H1 (cell line): ENCODE results near the gene ZNF211. TPM values are rescaled to one million over a fixed set of nuclear protein-coding genes. Genes with fewer than 3 reads are reported as not detected.

Experiments
- CTCF ChIA-PET: fragments of 300-600 bp; sonication (Branson Sonifier 250); formaldehyde crosslinking; loops from one replicate; lab custom pipeline; 2021; ENCODE audit not compliant: partially characterized antibody; lab: Charles Lee
- POLR2A ChIA-PET: fragments of 300-600 bp; sonication (Branson Sonifier 250); formaldehyde crosslinking; loops from one replicate; lab custom pipeline; 2021; ENCODE audit warnings: inconsistent platforms; ENCODE audit not compliant: partially characterized antibody; lab: Charles Lee
- DNase-seq, 2 experiments: peaks; one replicate each; pipeline versions ENCODE4 v3.0.0 to v3.0.0-alpha.2; 2010 to 2022; ENCODE audit warnings: low spot score in 2 of 2, low read depth in 1 of 2, mixed read lengths in 1 of 2
- FAIRE-seq: peaks from 2 replicates; lab custom pipeline; 2011; peaks lifted over from hg19 to GRCh38; lab: Jason Lieb, UNC
- H2AFZ ChIP-seq: 2 replicates; pipeline ENCODE4 v1.8.1; 2012; ENCODE audit warnings: low read length, inconsistent platforms
- H2AK5ac ChIP-seq: 2 replicates; pipeline ENCODE4 v1.6.1; 2013; ENCODE audit warnings: low read depth, low read length
- H2BK120ac ChIP-seq: replicated peaks from 2 replicates; pipeline ENCODE3; 2013; ENCODE audit warnings: low read depth, low read length, inconsistent platforms
- H2BK12ac ChIP-seq: 2 replicates; pipeline ENCODE4 v1.6.1; 2013; ENCODE audit warnings: low read depth, low read length
- H2BK15ac ChIP-seq: 2 replicates; pipeline ENCODE4 v1.6.1; 2013; ENCODE audit warnings: low read length
- H2BK20ac ChIP-seq: 2 replicates; pipeline ENCODE4 v1.6.1; 2013; ENCODE audit warnings: low read length
- H2BK5ac ChIP-seq: 2 replicates; pipeline ENCODE4 v1.6.1; 2013; ENCODE audit warnings: low read depth, low read length
- H3K14ac ChIP-seq: 2 replicates; pipeline ENCODE4 v1.6.1; 2013; ENCODE audit warnings: inconsistent platforms; ENCODE audit not compliant: insufficient read length
- H3K18ac ChIP-seq: 2 replicates; pipeline ENCODE4 v1.6.1; 2013; ENCODE audit warnings: low read length; ENCODE audit errors: extremely low read depth
- H3K23ac ChIP-seq: 2 replicates; pipeline ENCODE4 v1.6.1; 2013; ENCODE audit warnings: inconsistent platforms; ENCODE audit not compliant: insufficient read length
- H3K23me2 ChIP-seq: 2 replicates; pipeline ENCODE4 v1.6.1; 2013; ENCODE audit warnings: low read depth, low read length
- H3K27ac ChIP-seq: 2 replicates; pipeline ENCODE4 v1.6.1; 2011; ENCODE audit warnings: low read depth, low read length, inconsistent platforms
- H3K27me3 ChIP-seq, 4 experiments: replicated peaks in 1 of 4; 1 replicate in 1 of 4; 2 replicates in 3 of 4; pipeline versions ENCODE4 v1.6.1 to v1.8.1; 2011 to 2013; ENCODE audit warnings: low read length in 3 of 4, mild to moderate bottlenecking in 3 of 4, inconsistent platforms in 2 of 4, mixed read lengths in 2 of 4, moderate library complexity in 1 of 4; ENCODE audit not compliant: control insufficient read depth in 3 of 4, insufficient read depth in 3 of 4; ENCODE audit errors: extremely low read depth in 1 of 4
- H3K36me3 ChIP-seq, 4 experiments: 2 replicates each; pipeline versions ENCODE4 v1.6.1 to v1.8.1; 2011 to 2013; ENCODE audit warnings: mild to moderate bottlenecking in 4 of 4, low read length in 3 of 4, moderate library complexity in 2 of 4, control low read depth in 1 of 4, inconsistent platforms in 1 of 4; ENCODE audit not compliant: insufficient read depth in 4 of 4, control insufficient read depth in 2 of 4
- H3K4ac ChIP-seq: replicated peaks from 2 replicates; pipeline ENCODE3; 2013; ENCODE audit warnings: low read length, low read depth, mixed read lengths, inconsistent platforms; ENCODE audit not compliant: insufficient read length
- H3K4me1 ChIP-seq, 4 experiments: replicated peaks in 1 of 4; 1 replicate in 1 of 4; 2 replicates in 3 of 4; pipeline versions ENCODE4 v1.6.1 to v1.8.1; 2011 to 2013; ENCODE audit warnings: low read length in 3 of 4, inconsistent platforms in 2 of 4, mixed read lengths in 1 of 4; ENCODE audit not compliant: insufficient read depth in 4 of 4, control insufficient read depth in 3 of 4
- H3K4me2 ChIP-seq, 2 experiments: 2 replicates each; pipeline versions ENCODE4 v1.6.1 to v1.8.1; 2011 to 2013; ENCODE audit warnings: low read depth in 2 of 2, low read length in 2 of 2, control low read depth in 1 of 2, inconsistent platforms in 1 of 2, mild to moderate bottlenecking in 1 of 2; ENCODE audit not compliant: insufficient read depth in 1 of 2
- H3K4me3 ChIP-seq, 4 experiments: fragments of 200-600, 300-600 bp in 1 of 4; sonication (generic), shearing (Covaris generic), sonication (Bioruptor Twin) in 1 of 4; 2 replicates each; pipeline versions ENCODE4 v1.5.1 to v1.8.1; 2011 to 2016; ENCODE audit warnings: low read length in 4 of 4, low read depth in 3 of 4, control low read depth in 2 of 4, inconsistent platforms in 2 of 4, mild to moderate bottlenecking in 2 of 4, mixed read lengths in 1 of 4, moderate library complexity in 1 of 4; ENCODE audit not compliant: insufficient read depth in 2 of 4; ENCODE audit errors: extremely low read depth in 1 of 4
- H3K56ac ChIP-seq: replicated peaks from 2 replicates; pipeline ENCODE3; 2013; ENCODE audit warnings: low read depth, mild to moderate bottlenecking, mixed read lengths, low read length, inconsistent platforms; ENCODE audit not compliant: insufficient read length
- H3K79me1 ChIP-seq: 2 replicates; pipeline ENCODE4 v1.6.1; 2013; ENCODE audit warnings: low read depth, low read length, control low read depth
- H3K79me2 ChIP-seq, 2 experiments: 2 replicates each; pipeline versions ENCODE4 v1.6.1 to v1.8.1; 2012 to 2013; ENCODE audit warnings: low read length in 2 of 2, mild to moderate bottlenecking in 2 of 2, inconsistent platforms in 1 of 2; ENCODE audit not compliant: insufficient read depth in 2 of 2, control insufficient read depth in 1 of 2
- H3K9ac ChIP-seq, 4 experiments: replicated peaks in 1 of 4; 1 replicate in 1 of 4; 2 replicates in 3 of 4; pipeline versions ENCODE4 v1.6.1 to v1.8.1; 2011 to 2013; ENCODE audit warnings: low read depth in 3 of 4, low read length in 3 of 4, control low read depth in 2 of 4, mild to moderate bottlenecking in 2 of 4, moderate library complexity in 2 of 4, inconsistent platforms in 1 of 4; ENCODE audit errors: extremely low read depth in 1 of 4
- H3K9me3 ChIP-seq, 2 experiments: 2 replicates each; pipeline versions ENCODE4 v1.6.1 to v1.8.1; 2012 to 2013; ENCODE audit warnings: mild to moderate bottlenecking in 2 of 2, moderate library complexity in 2 of 2, control low read depth in 1 of 2, inconsistent platforms in 1 of 2, low read depth in 1 of 2, low read length in 1 of 2, mixed read lengths in 1 of 2; ENCODE audit not compliant: insufficient read depth in 2 of 2
- H4K20me1 ChIP-seq, 2 experiments: replicated peaks in 1 of 2; 2 replicates each; pipeline versions ENCODE3 to v1.8.1; 2011 to 2013; ENCODE audit warnings: inconsistent platforms in 2 of 2, low read length in 2 of 2, mild to moderate bottlenecking in 1 of 2; ENCODE audit not compliant: insufficient read depth in 2 of 2, control insufficient read depth in 1 of 2
- H4K5ac ChIP-seq: 2 replicates; pipeline ENCODE4 v1.6.1; 2013; ENCODE audit warnings: low read length, low read depth, mixed read lengths, inconsistent platforms; ENCODE audit not compliant: insufficient read length
- H4K8ac ChIP-seq: 2 replicates; pipeline ENCODE4 v1.8.0; 2013; ENCODE audit warnings: mild to moderate bottlenecking, moderate library complexity, low read length, inconsistent platforms; ENCODE audit not compliant: insufficient read depth; ENCODE audit errors: extremely low read depth
- H4K91ac ChIP-seq: replicated peaks from 2 replicates; pipeline ENCODE3; 2013; ENCODE audit warnings: low read length, mixed read lengths, inconsistent platforms; ENCODE audit not compliant: insufficient read length
- CEBPB ChIP-seq: IDR thresholded peaks from 2 replicates; pipeline ENCODE4 v1.6.1; 2012; ENCODE audit warnings: low read depth, low read length
- CHD2 ChIP-seq: IDR thresholded peaks from 2 replicates; pipeline ENCODE4 v1.6.1; 2012; ENCODE audit warnings: low read length, improper control_type of control experiment
- EP300 ChIP-seq, 2 experiments: IDR thresholded peaks; 1 replicate in 1 of 2; 2 replicates in 1 of 2; pipeline ENCODE4 v1.6.1; 2011 to 2012; ENCODE audit warnings: low read depth in 2 of 2, low read length in 2 of 2, mild to moderate bottlenecking in 2 of 2, borderline replicate concordance in 1 of 2, inconsistent platforms in 1 of 2, moderate library complexity in 1 of 2
- GABPA ChIP-seq: IDR thresholded peaks from 2 replicates; pipeline ENCODE4 v1.6.1; 2011; ENCODE audit warnings: mild to moderate bottlenecking, low read length, moderate library complexity, borderline replicate concordance; ENCODE audit not compliant: insufficient read depth
- SIRT6 ChIP-seq: IDR thresholded peaks from one replicate; pipeline ENCODE4 v1.7.1; 2012; ENCODE audit warnings: low read length, inconsistent platforms
- SP1 ChIP-seq: IDR thresholded peaks from 2 replicates; pipeline ENCODE4 v1.6.1; 2011; ENCODE audit warnings: low read depth, low read length
- TAF7 ChIP-seq: optimal IDR thresholded peaks from 2 replicates; pipeline ENCODE3; 2011; ENCODE audit warnings: low read depth, mild to moderate bottlenecking, inconsistent platforms, low read length, moderate library complexity, borderline replicate concordance
- YY1 ChIP-seq: IDR thresholded peaks from 2 replicates; pipeline ENCODE4 v1.6.1; 2011; ENCODE audit warnings: low read depth, mild to moderate bottlenecking, low read length
- ZNF274 ChIP-seq: IDR thresholded peaks from 2 replicates; pipeline ENCODE4 v1.7.0; 2012; ENCODE audit warnings: low read length, borderline replicate concordance; ENCODE audit errors: extremely low read depth
- WGBS, 2 experiments: shearing (Covaris generic) in 1 of 2; methylation state at CpG; one replicate each; pipeline versions ENCODE4 v1.1.6 to v1.1.7; 2013 to 2015; ENCODE audit warnings: low lambda C conversion rate in 2 of 2, mixed read lengths in 2 of 2, inconsistent platforms in 1 of 2, low coverage in 1 of 2, missing lambda C conversion rate in 1 of 2; ENCODE audit not compliant: insufficient replicate concordance in 2 of 2, insufficient coverage in 1 of 2, insufficient read length in 1 of 2; ENCODE audit errors: extremely low coverage in 1 of 2, missing lambda C conversion rate in 1 of 2; 5-methylcytosine and 5-hydroxymethylcytosine counted together
- polyA plus RNA-seq, 7 experiments: library from polyadenylated mRNA; depleted of rRNA in 3 of 7; stranded (reverse) in 5 of 7; unstranded in 2 of 7; fragments of >200 nt in 5 of 7; fragments of 200-250 nt in 2 of 7; gene quantifications; 1 replicate in 5 of 7; 2 replicates in 1 of 7; 4 replicates in 1 of 7; pipeline versions ENCODE4 v1.2.1 to v1.2.3, GENCODE V29; 2011 to 2013; ENCODE audit warnings: missing spikeins in 2 of 7, mixed read lengths in 2 of 7
- total RNA-seq: library from RNA; stranded (reverse); fragmentation: NEBNext Ultra II Directional; extraction: Animal tissue kit (Norgen Biotek cat#: 25700); gene quantifications from 2 replicates; pipeline ENCODE4 v1.2.1, GENCODE V29; 2021

ZNF211 gene
- total and polyA plus RNA-seq, 2 of the 8 experiments (the other 6 are each of a cell fraction or from before 2014, with no cell fraction given) = 7.5 to 15.7 TPM

- FAIRE-seq (no peak), DNase-seq (no peak)
- H2BK5ac ChIP-seq = no peak overlapping the region
- CTCF ChIA-PET = interaction anchor here (1.0 kb wide), 1 partner anchor 11 kb away, joined by 3 read pairs; the partner anchor contains the start of gene ZNF530
- peaks cover 1 to 25% (median 15%) of the 10 kb centered on the region in 4 experiments; a peak in 6 of 8 replicates for H3K36me3 ChIP-seq
- no peak overlapping the region for H2BK12ac ChIP-seq
- no peak overlapping the region for H3K4me2 ChIP-seq
- no peak overlapping the region for H4K91ac ChIP-seq
- no peak overlapping the region for H3K9ac ChIP-seq
- peaks cover 5% of the 10 kb centered on the region for H3K79me1 ChIP-seq
- H3K9me3 ChIP-seq = peaks cover 6 to 12% of the 10 kb centered on the region in 2 experiments
- no peak overlapping the region for H3K4me3 ChIP-seq
- no peak overlapping the region for H2BK15ac ChIP-seq
- no peak overlapping the region for H2AK5ac ChIP-seq
- H3K4ac ChIP-seq = no peak overlapping the region
- H4K20me1 ChIP-seq = no peaks in the 10 kb centered on the region
- no peak overlapping the region for H2BK20ac ChIP-seq
- no peak overlapping the region for H3K27ac ChIP-seq
- peaks cover 0 to 3% (median 0%) of the 10 kb centered on the region in 4 experiments; a peak in 3 of 7 replicates for H3K4me1 ChIP-seq
- H2BK120ac ChIP-seq = no peak overlapping the region
- no peak overlapping the region for H2AFZ ChIP-seq
- H4K8ac ChIP-seq = no peak overlapping the region
- no peak overlapping the region for H3K23ac ChIP-seq
- POLR2A ChIA-PET = interaction anchor here (0.6 to 1.5 kb wide), 2 partner anchors 13 to 507 kb away, joined by 3 to 4 read pairs; no protein-coding TSS in a partner anchor
- TF ChIP-seq EP300 (IDR thresholded peaks at IDR 0.05; ENCODE audit: borderline replicate concordance in 1 of 2, low read depth in 2 of 2, low read length in 2 of 2) (no peak), CEBPB (no peak), CHD2 (no peak), ZNF274 (no peak), TAF7 (no peak), YY1 (no peak), SIRT6 (no peak), SP1 (no peak), GABPA (no peak)
- H4K5ac ChIP-seq = no peak overlapping the region
- no peak overlapping the region for H3K18ac ChIP-seq
- H3K23me2 ChIP-seq = peaks cover 8% of the 10 kb centered on the region
- peaks cover 0 to 1% (median 0%) of the 10 kb centered on the region in 4 experiments; a peak in 1 of 7 replicates for H3K27me3 ChIP-seq
- H3K14ac ChIP-seq = no peak overlapping the region
- peaks cover 18 to 21% of the 10 kb centered on the region in 2 experiments for H3K79me2 ChIP-seq
- WGBS, 2 experiments = 80% methylated on average over 4 of the region's 4 CpGs; no CpG with 5 or more reads in 1 of the 2 experiments
- H3K56ac ChIP-seq = no peak overlapping the region
These were observed 21.9 kb upstream of the ZNF211 start for GRCh38 chr19:57611113-57611512.
